Trophoblast cell (in vitro differentiated cells and primary cell): ENCODE measurements around the gene SDC3.

ENCODE experiments used
- DNase-seq, 2 donors: peaks; one replicate each; pipeline ENCODE4 v3.0.0-alpha.2; 2016
- H2AFZ ChIP-seq: 2 replicates; pipeline ENCODE4 v1.6.1; 2013; ENCODE audit warnings: low read length, moderate library complexity, mild to moderate bottlenecking; ENCODE audit not compliant: insufficient read depth, poor library complexity
- H2AK5ac ChIP-seq: 2 replicates; pipeline ENCODE4 v1.6.1; 2013; ENCODE audit warnings: mild to moderate bottlenecking, low read length
- H2BK120ac ChIP-seq: 2 replicates; pipeline ENCODE4 v1.6.1; 2013; ENCODE audit warnings: low read length, mild to moderate bottlenecking, moderate library complexity; ENCODE audit not compliant: insufficient read depth, poor library complexity
- H2BK12ac ChIP-seq: 2 replicates; pipeline ENCODE4 v1.6.1; 2013; ENCODE audit warnings: mild to moderate bottlenecking, low read length, moderate library complexity
- H2BK5ac ChIP-seq: 2 replicates; pipeline ENCODE4 v1.6.1; 2013; ENCODE audit warnings: low read length, low read depth, moderate library complexity, mild to moderate bottlenecking; ENCODE audit not compliant: poor library complexity
- H3K14ac ChIP-seq: 2 replicates; pipeline ENCODE4 v1.6.1; 2013; ENCODE audit warnings: mild to moderate bottlenecking, low read length
- H3K18ac ChIP-seq: 2 replicates; pipeline ENCODE4 v1.6.1; 2013; ENCODE audit warnings: mild to moderate bottlenecking, low read length
- H3K23ac ChIP-seq: 2 replicates; pipeline ENCODE4 v1.6.1; 2013; ENCODE audit warnings: low read length
- H3K27ac ChIP-seq: 2 replicates; pipeline ENCODE4 v1.5.1; 2013; ENCODE audit warnings: low read depth, mild to moderate bottlenecking, inconsistent platforms, low read length, moderate library complexity
- H3K27me3 ChIP-seq: 2 replicates; pipeline ENCODE4 v1.6.1; 2013; ENCODE audit warnings: inconsistent platforms, mild to moderate bottlenecking, low read length, moderate library complexity; ENCODE audit not compliant: insufficient read depth
- H3K36me3 ChIP-seq, 2 experiments: 1 replicate in 1 of 2; 2 replicates in 1 of 2; pipeline ENCODE4 v1.6.1; 2013; ENCODE audit warnings: low read length in 2 of 2, mild to moderate bottlenecking in 2 of 2, moderate library complexity in 1 of 2; ENCODE audit not compliant: insufficient read depth in 2 of 2, control insufficient read depth in 1 of 2
- H3K4ac ChIP-seq: 2 replicates; pipeline ENCODE4 v1.6.1; 2013; ENCODE audit warnings: low read depth, mild to moderate bottlenecking, low read length, moderate library complexity
- H3K4me1 ChIP-seq, 2 experiments: 1 replicate in 1 of 2; 2 replicates in 1 of 2; pipeline ENCODE4 v1.6.1; 2013; ENCODE audit warnings: low read length in 2 of 2, mild to moderate bottlenecking in 2 of 2, moderate library complexity in 1 of 2; ENCODE audit not compliant: insufficient read depth in 2 of 2, control insufficient read depth in 1 of 2
- H3K4me2 ChIP-seq: 2 replicates; pipeline ENCODE4 v1.6.1; 2013; ENCODE audit warnings: inconsistent platforms, mild to moderate bottlenecking, low read length, moderate library complexity
- H3K4me3 ChIP-seq: 2 replicates; pipeline ENCODE4 v1.5.1; 2013; ENCODE audit warnings: mild to moderate bottlenecking, low read depth, low read length, inconsistent platforms
- H3K79me1 ChIP-seq: one replicate; pipeline ENCODE4 v1.6.1; 2013; ENCODE audit warnings: low read length
- H3K79me2 ChIP-seq: 2 replicates; pipeline ENCODE4 v1.6.1; 2013; ENCODE audit warnings: low read length, mild to moderate bottlenecking; ENCODE audit not compliant: control insufficient read depth, insufficient read depth, poor library complexity
- H3K9ac ChIP-seq: 2 replicates; pipeline ENCODE4 v1.6.1; 2013; ENCODE audit warnings: mild to moderate bottlenecking, low read length
- H3K9me3 ChIP-seq: 2 replicates; pipeline ENCODE4 v1.6.1; 2013; ENCODE audit warnings: low read depth, mild to moderate bottlenecking, control low read depth, inconsistent platforms, low read length; ENCODE audit not compliant: insufficient read depth
- H4K12ac ChIP-seq: 2 replicates; pipeline ENCODE4 v1.6.1; 2013; ENCODE audit warnings: low read depth, mild to moderate bottlenecking, low read length, moderate library complexity
- H4K8ac ChIP-seq: 2 replicates; pipeline ENCODE4 v1.6.1; 2013; ENCODE audit warnings: low read depth, mild to moderate bottlenecking, low read length, moderate library complexity
- H4K91ac ChIP-seq: one replicate; pipeline ENCODE4 v1.6.1; 2013; ENCODE audit warnings: low read depth, mild to moderate bottlenecking, low read length, moderate library complexity
- WGBS: extraction: QIAGEN DNeasy Blood & Tissue Kit; methylation state at CpG from one replicate; pipeline ENCODE4 v1.1.7; 2013; ENCODE audit warnings: missing lambda C conversion rate; ENCODE audit not compliant: insufficient read length, insufficient coverage; ENCODE audit errors: extremely low coverage; 5-methylcytosine and 5-hydroxymethylcytosine counted together

Gene SDC3

GRCh38 chr1:30845237-30845903, 63.2 kb downstream of the SDC3 start:
- no peak overlapping the region for H2AFZ ChIP-seq
- H3K4me1 ChIP-seq, result peaks cover 5 to 12% of the 10 kb centered on the region in 2 experiments
- H2BK5ac ChIP-seq, result no peak overlapping the region
- no peak overlapping the region for H3K27ac ChIP-seq
- H4K8ac ChIP-seq, result no peak overlapping the region
- no peaks in the 10 kb centered on the region for H3K36me3 ChIP-seq
- no peak overlapping the region for H3K4me3 ChIP-seq
- H3K23ac ChIP-seq, result no peak overlapping the region
- no peaks in the 10 kb centered on the region for H3K27me3 ChIP-seq
- no peak overlapping the region for H4K91ac ChIP-seq
- no peak overlapping the region for H3K9ac ChIP-seq
- H3K14ac ChIP-seq, result no peak overlapping the region
- WGBS, result no CpG with 5 or more reads among the region's 10 CpGs
- no peak overlapping the region for H3K4me2 ChIP-seq
- no peak overlapping the region for H3K4ac ChIP-seq
- no peak overlapping the region for H4K12ac ChIP-seq
- peaks cover 1% of the 10 kb centered on the region for H3K9me3 ChIP-seq
- no peak overlapping the region for H2BK120ac ChIP-seq
- H3K18ac ChIP-seq, result no peak overlapping the region
- no peak overlapping the region for H2AK5ac ChIP-seq
- no peaks in the 10 kb centered on the region for H3K79me2 ChIP-seq
- no peak for DNase-seq
- peaks cover 2% of the 10 kb centered on the region for H3K79me1 ChIP-seq
- no peak overlapping the region for H2BK12ac ChIP-seq

DNA sequence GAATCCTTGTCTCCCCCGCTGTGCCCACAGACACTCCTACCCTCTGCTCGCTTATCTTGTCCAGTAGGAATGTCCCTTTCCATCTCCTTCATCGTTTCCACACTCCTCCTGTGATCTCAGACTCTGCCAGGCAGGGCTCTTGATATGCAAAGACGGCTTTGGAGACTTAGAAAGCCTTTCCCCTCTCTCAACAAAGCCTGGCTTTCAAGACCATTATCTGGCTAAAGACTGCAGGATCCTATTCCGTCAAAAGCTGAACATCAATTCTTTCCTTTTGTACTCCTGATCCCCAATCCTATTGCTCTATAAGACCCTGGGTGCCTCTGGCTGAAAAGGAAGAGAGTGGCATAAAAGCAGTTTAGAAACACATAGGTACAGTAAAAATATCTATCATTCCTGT, 63.9 kb downstream of the SDC3 start:
- Histone ChIP-seq H3K4me3 (no peak overlapping the region), H3K4me1 (peaks cover 5 to 12% of the 10 kb centered on the region in 2 experiments), H3K9me3 (peaks cover 1% of the 10 kb centered on the region), H3K4me2 (no peak overlapping the region), H2AFZ (no peak overlapping the region), H3K4ac (no peak overlapping the region), H3K79me2 (no peaks in the 10 kb centered on the region), H3K79me1 (peaks cover 2% of the 10 kb centered on the region), H3K27me3 (no peaks in the 10 kb centered on the region), H4K8ac (no peak overlapping the region), H4K12ac (no peak overlapping the region), H2BK120ac (no peak overlapping the region), H4K91ac (no peak overlapping the region), H3K9ac (no peak overlapping the region), H2BK12ac (no peak overlapping the region), H2AK5ac (no peak overlapping the region), H3K36me3 (no peaks in the 10 kb centered on the region), H2BK5ac (no peak overlapping the region), H3K14ac (no peak overlapping the region), H3K18ac (no peak overlapping the region), H3K27ac (no peak overlapping the region), H3K23ac (no peak overlapping the region)
- no CpG with 5 or more reads among the region's 5 CpGs for WGBS
- DNase-seq, result no peak

DNA sequence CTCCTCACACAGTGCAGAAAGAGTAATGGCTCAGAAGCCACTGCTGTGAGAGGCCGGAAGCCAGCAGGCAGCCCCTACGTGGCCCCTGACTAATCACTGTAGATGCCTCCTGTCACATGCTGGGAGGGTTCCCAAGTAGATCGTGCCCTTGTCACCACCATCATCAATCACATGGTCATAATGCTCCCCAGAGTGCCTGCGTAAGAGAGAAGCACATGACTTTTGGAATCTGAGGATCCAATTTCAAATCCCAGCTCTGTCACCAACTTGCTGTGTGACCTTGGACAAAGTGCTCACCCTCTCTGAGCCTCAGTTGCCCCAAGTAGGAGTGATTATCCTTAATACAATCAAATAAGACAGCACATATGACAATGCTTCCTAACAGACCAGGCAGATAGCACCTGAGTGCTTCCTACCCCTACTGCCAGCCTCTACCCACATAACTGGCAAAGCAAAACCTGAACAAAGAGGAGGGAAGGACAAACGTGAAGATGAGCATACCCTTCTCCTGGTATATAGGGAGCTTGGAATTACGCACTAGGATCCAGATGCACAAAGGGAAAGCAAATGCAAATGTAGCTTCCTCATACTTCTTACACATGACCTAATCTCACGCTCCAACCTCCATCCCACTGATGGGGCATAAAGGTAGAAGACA, 65.7 kb downstream of the SDC3 start:
- H2AFZ ChIP-seq, result no peak overlapping the region
- WGBS, result no CpG with 5 or more reads among the region's 7 CpGs
- DNase-seq, result no peak
- peaks cover 2% of the 10 kb centered on the region for H3K79me1 ChIP-seq
- no peak overlapping the region for H2BK12ac ChIP-seq
- H3K4me3 ChIP-seq, result no peak overlapping the region
- no peak overlapping the region for H4K91ac ChIP-seq
- no peak overlapping the region for H2AK5ac ChIP-seq
- H3K9me3 ChIP-seq, result peaks cover 1% of the 10 kb centered on the region
- no peak overlapping the region for H3K9ac ChIP-seq
- peaks cover 5 to 12% of the 10 kb centered on the region in 2 experiments for H3K4me1 ChIP-seq
- H4K12ac ChIP-seq, result no peak overlapping the region
- no peaks in the 10 kb centered on the region for H3K79me2 ChIP-seq
- no peak overlapping the region for H3K14ac ChIP-seq
- H2BK5ac ChIP-seq, result no peak overlapping the region
- no peak overlapping the region for H2BK120ac ChIP-seq
- no peak overlapping the region for H3K23ac ChIP-seq
- H4K8ac ChIP-seq, result no peak overlapping the region
- no peak overlapping the region for H3K27ac ChIP-seq
- no peak overlapping the region for H3K18ac ChIP-seq
- H3K36me3 ChIP-seq, result no peaks in the 10 kb centered on the region
- H3K4me2 ChIP-seq, result no peak overlapping the region
- no peak overlapping the region for H3K4ac ChIP-seq
- H3K27me3 ChIP-seq, result no peaks in the 10 kb centered on the region

DNA sequence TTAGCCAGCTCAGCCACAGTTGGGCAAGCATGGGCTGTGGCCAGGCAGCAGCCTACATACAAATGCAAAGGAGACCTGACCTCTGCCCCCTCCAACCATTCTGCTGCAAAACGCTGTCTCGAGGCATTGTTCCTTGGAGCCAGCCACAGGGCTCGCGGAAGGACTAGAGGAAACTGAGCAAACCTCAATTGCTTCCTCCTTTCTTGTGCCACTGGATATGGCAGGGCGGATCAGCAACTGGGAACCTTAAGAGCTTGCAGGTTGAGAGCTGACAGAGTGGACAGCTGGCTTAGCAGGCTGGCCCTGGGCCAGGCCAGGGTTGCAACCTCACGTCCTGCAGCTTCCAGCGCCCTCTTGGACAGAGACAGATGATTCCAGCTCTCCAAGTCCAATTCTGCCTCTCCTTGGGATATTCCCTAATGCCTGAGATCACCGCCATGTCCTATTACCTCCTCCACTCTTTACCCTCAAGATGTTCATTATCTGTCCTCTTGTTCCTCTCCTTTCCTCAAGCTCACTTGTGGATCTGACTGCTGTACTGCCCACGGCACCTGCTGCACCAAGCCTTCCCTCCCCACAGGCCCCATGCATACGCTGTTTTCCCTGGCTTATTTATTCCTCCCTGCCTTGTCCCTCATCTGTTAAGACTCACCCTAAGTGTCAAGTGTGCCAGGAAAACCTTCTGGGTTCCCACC, 67.5 kb downstream of the SDC3 start:
- Histone ChIP-seq H3K27me3 (no peaks in the 10 kb centered on the region), H3K9ac (no peak overlapping the region), H2AK5ac (no peak overlapping the region), H3K9me3 (peaks cover 1% of the 10 kb centered on the region), H3K79me1 (no peaks in the 10 kb centered on the region), H3K4me1 (peaks cover 0 to 3% of the 10 kb centered on the region in 2 experiments), H3K14ac (no peak overlapping the region), H4K91ac (no peak overlapping the region), H3K27ac (no peak overlapping the region), H4K12ac (no peak overlapping the region), H2BK120ac (no peak overlapping the region), H3K79me2 (no peaks in the 10 kb centered on the region), H2BK12ac (no peak overlapping the region), H3K23ac (no peak overlapping the region), H3K36me3 (no peaks in the 10 kb centered on the region), H3K18ac (no peak overlapping the region), H3K4ac (no peak overlapping the region), H2BK5ac (no peak overlapping the region), H4K8ac (no peak overlapping the region), H2AFZ (no peak overlapping the region), H3K4me3 (no peak overlapping the region), H3K4me2 (no peak overlapping the region)
- no CpG with 5 or more reads among the region's 10 CpGs for WGBS
- no peak for DNase-seq
